ENCODE data around the gene ACSM3. TPM values are rescaled to one million over a fixed set of nuclear protein-coding genes. Genes with fewer than 3 reads are reported as not detected.
"Not testable (repeated sequence)": the region's sequence is repeated elsewhere in the genome, so short reads cannot be mapped to it uniquely, and the experiment has no call there.

Gene ACSM3
- total RNA-seq, 1 donor from 2014 or later: 119 TPM

DNA sequence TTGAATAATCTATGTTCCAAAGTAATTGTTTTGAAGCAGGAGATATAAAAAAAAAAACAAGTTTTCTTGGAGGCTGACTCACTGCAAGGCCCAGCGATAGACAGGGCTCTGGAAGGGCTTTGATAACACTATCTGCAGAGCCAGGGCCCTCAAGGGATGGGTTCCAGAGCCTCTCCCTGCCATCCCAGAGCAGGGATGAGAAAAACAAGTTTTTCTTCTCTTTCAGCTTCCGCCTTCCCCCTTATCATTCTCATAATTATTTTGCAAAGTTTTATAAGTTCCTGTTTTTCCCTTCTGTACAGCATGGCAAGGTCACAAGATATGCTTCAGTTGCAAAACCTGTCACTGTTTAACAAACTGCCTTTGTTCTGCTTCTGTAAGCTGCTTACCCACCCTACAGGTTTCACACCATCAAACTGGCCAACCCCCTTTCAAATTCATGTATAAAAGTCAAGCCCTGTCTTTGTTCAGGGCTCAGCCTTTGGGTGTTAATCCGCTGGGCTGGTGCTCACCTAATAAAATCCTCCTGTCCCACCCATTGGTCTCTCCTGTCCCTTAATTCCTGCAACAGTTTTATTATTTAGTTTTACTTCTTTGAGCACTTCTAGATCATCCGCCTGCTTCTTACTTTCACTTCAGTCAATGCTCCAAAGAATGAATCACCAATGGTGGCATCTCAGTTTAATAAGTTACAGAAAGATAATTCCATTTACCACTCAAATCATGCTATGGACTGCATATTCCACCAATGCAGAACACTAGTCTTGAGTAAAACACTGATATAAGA is 16.6 kb upstream of the ACSM3 start:
- H3K4me3 Mint-ChIP-seq (ENCODE audit: low read depth): no peak overlapping the region
- no peak for DNase-seq (ENCODE audit: low spot score, unreplicated experiment)
- peaks cover 5% of the 10 kb centered on the region for H3K36me3 Mint-ChIP-seq (ENCODE audit: insufficient read depth)
- no peaks in the 10 kb centered on the region for H3K4me1 Mint-ChIP-seq (ENCODE audit: low read depth)
- TF ChIP-seq, protein P1, sequence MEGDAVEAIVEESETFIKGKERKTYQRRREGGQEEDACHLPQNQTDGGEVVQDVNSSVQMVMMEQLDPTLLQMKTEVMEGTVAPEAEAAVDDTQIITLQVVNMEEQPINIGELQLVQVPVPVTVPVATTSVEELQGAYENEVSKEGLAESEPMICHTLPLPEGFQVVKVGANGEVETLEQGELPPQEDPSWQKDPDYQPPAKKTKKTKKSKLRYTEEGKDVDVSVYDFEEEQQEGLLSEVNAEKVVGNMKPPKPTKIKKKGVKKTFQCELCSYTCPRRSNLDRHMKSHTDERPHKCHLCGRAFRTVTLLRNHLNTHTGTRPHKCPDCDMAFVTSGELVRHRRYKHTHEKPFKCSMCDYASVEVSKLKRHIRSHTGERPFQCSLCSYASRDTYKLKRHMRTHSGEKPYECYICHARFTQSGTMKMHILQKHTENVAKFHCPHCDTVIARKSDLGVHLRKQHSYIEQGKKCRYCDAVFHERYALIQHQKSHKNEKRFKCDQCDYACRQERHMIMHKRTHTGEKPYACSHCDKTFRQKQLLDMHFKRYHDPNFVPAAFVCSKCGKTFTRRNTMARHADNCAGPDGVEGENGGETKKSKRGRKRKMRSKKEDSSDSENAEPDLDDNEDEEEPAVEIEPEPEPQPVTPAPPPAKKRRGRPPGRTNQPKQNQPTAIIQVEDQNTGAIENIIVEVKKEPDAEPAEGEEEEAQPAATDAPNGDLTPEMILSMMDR (IDR thresholded peaks at IDR 0.05; ENCODE audit: unreplicated experiment): no peak
- no peak overlapping the region for H3K27ac Mint-ChIP-seq
- H3K27me3 Mint-ChIP-seq: peaks cover 8% of the 10 kb centered on the region
- H3K9me3 Mint-ChIP-seq (ENCODE audit: low read depth): peaks cover 13% of the 10 kb centered on the region

DNA sequence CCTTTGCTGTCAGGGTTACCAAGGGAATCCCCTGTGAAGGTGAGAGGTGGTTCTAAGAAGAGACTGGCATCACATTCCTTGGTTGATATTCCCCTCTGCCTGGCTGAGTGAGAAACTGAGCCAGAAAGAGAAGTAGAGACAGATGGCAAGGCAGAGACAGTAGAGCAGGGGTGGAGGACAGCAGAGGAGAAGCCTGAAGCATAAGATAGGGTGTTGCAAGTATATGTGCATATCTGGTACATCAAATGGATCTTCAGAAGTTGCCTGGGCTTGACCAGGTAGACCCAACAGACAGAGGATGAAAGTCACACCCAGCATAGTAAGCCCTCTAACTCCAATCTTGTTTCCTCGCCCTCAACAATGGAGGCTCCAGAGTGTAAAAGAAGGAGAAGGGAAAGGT is 14.3 kb upstream of the ACSM3 start:
- H3K27me3 Mint-ChIP-seq: peaks cover 15% of the 10 kb centered on the region
- H3K9me3 Mint-ChIP-seq (ENCODE audit: low read depth): peaks cover 11% of the 10 kb centered on the region
- DNase-seq (ENCODE audit: low spot score, unreplicated experiment): no peak
- H3K36me3 Mint-ChIP-seq (ENCODE audit: insufficient read depth): peaks cover 5% of the 10 kb centered on the region
- no peaks in the 10 kb centered on the region for H3K4me1 Mint-ChIP-seq (ENCODE audit: low read depth)
- TF ChIP-seq, protein P1 (IDR thresholded peaks at IDR 0.05; ENCODE audit: unreplicated experiment): no peak
- H3K4me3 Mint-ChIP-seq (ENCODE audit: low read depth): no peak overlapping the region
- H3K27ac Mint-ChIP-seq: no peak overlapping the region

DNA sequence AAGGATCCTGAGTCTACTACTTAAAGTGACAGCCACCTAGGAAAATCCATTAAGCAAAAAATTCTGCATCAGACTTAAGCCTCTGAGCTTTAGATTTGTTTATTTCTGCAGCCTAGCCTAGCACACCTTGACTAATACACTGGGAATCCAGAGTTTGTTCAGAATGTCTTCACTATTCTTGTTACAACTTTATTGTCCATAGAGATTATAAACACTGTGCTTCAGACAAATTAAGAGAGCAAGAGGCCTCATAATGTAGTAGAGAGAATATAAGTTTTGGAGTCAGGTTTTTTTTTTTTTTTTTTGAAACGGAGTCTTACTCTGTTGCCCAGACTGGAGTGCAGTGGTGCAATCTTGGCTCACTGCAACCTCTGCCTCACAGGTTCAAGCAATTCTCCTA is 13.3 kb upstream of the ACSM3 start:
- no peak for DNase-seq (ENCODE audit: low spot score, unreplicated experiment)
- H3K4me3 Mint-ChIP-seq (ENCODE audit: low read depth): no peak overlapping the region
- no peaks in the 10 kb centered on the region for H3K4me1 Mint-ChIP-seq (ENCODE audit: low read depth)
- H3K27ac Mint-ChIP-seq: no peak overlapping the region
- peaks cover 17% of the 10 kb centered on the region for H3K27me3 Mint-ChIP-seq
- H3K9me3 Mint-ChIP-seq (ENCODE audit: low read depth): peaks cover 11% of the 10 kb centered on the region
- TF ChIP-seq, protein P1 (IDR thresholded peaks at IDR 0.05; ENCODE audit: unreplicated experiment): no peak
- H3K36me3 Mint-ChIP-seq (ENCODE audit: insufficient read depth): peaks cover 5% of the 10 kb centered on the region

DNA sequence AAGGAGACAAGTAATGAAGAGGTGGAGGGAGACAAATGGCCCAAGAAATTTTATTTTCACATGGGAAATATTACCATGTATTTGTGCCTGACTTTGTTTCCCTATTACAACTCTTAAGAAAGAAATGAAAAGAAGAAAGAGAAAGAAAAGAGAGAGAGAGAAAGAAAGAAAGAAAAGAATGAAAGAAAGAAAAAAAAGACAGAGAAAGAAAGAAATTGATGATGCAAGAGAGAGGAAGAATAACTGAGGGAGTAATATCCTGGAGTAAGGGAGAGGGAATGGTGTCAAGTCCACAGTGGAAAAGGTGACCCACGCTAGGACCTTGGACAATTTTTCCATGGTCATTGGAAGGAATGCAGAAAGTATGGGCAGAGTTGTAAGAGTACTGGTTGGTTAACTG is 10.1 kb upstream of the ACSM3 start:
- Mint-ChIP-seq H3K27me3 (peaks cover 17% of the 10 kb centered on the region), H3K9me3 (ENCODE audit: low read depth) (no peaks in the 10 kb centered on the region), H3K27ac (no peak overlapping the region), H3K4me1 (ENCODE audit: low read depth) (no peaks in the 10 kb centered on the region), H3K4me3 (ENCODE audit: low read depth) (no peak overlapping the region), H3K36me3 (ENCODE audit: insufficient read depth) (no peaks in the 10 kb centered on the region)
- DNase-seq (ENCODE audit: low spot score, unreplicated experiment): no peak
- TF ChIP-seq, protein P1 (IDR thresholded peaks at IDR 0.05; ENCODE audit: unreplicated experiment): no peak

DNA sequence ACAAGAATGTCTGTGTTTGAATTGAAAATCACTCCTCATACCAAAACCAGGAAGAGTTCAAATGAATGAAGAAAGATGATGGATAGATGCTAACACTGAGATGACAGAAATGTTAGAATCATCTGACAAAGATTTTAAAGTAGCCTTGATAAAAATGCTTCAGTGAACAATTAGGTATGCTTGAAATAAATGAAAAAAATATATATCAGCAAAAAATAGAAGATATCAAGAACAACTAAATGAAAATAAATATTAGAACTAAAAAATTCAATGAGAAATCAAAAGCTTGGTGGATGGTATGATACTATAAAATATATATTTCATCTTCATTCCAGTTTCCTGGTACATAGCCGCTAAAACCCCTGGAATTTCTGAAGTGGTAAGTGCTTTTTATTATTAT is 8.6 kb upstream of the ACSM3 start:
- peaks cover 17% of the 10 kb centered on the region for H3K27me3 Mint-ChIP-seq
- H3K9me3 Mint-ChIP-seq (ENCODE audit: low read depth): no peaks in the 10 kb centered on the region
- no peak overlapping the region for H3K27ac Mint-ChIP-seq
- no peak for DNase-seq (ENCODE audit: low spot score, unreplicated experiment)
- H3K4me3 Mint-ChIP-seq (ENCODE audit: low read depth): no peak overlapping the region
- TF ChIP-seq, protein P1 (IDR thresholded peaks at IDR 0.05; ENCODE audit: unreplicated experiment): no peak
- peaks cover under 1% of the 10 kb centered on the region for H3K36me3 Mint-ChIP-seq (ENCODE audit: insufficient read depth)
- no peaks in the 10 kb centered on the region for H3K4me1 Mint-ChIP-seq (ENCODE audit: low read depth)

DNA sequence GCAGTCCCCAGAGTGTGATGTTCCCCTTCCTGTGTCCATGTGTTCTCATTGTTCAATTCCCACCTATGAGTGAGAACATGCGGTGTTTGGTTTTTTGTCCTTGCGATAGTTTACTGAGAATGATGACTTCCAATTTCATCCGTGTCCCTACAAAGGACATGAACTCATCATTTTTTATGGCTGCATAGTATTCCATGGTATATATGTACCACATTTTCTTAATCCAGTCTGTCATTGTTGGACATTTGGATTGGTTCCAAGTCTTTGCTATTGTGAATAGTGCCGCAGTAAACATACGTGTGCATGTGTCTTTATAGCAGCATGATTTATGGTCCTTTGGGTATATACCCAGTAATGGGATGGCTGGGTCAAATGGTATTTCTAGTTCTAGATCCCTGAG is 8.0 kb upstream of the ACSM3 start:
- not testable (repeated sequence) for H3K9me3 Mint-ChIP-seq (ENCODE audit: low read depth); H3K36me3 Mint-ChIP-seq (ENCODE audit: insufficient read depth); H3K27ac Mint-ChIP-seq; DNase-seq (ENCODE audit: low spot score, unreplicated experiment); H3K4me1 Mint-ChIP-seq (ENCODE audit: low read depth); H3K4me3 Mint-ChIP-seq (ENCODE audit: low read depth)
- H3K27me3 Mint-ChIP-seq: peaks cover 15% of the 10 kb centered on the region

Data from progenitor cell of endocrine pancreas (in vitro differentiated cells).